Neural progenitor cell (in vitro differentiated cells): ENCODE measurements around the gene MVK. TPM values are rescaled to one million over a fixed set of nuclear protein-coding genes. Genes with fewer than 3 reads are reported as not detected.

Experiments
- DNase-seq: peaks from one replicate; pipeline ENCODE4 v3.0.0-alpha.2; 2016; ENCODE audit warnings: low spot score
- H2AFZ ChIP-seq: fragments of 200-600 bp; sonication (generic); replicated peaks from 2 replicates; pipeline ENCODE4 v1.6.1; 2016; ENCODE audit warnings: antibody characterized with exemption
- H3F3A ChIP-seq: fragments of 200-600 bp; sonication (generic); 2 replicates; pipeline ENCODE4 v1.6.1; 2016; ENCODE audit warnings: antibody characterized with exemption, low read depth
- H3K27ac ChIP-seq: fragments of 200-600 bp; sonication (generic); 2 replicates; pipeline ENCODE4 v1.5.1; 2016; ENCODE audit warnings: mild to moderate bottlenecking
- H3K27me3 ChIP-seq: fragments of 200-600 bp; sonication (generic); 2 replicates; pipeline ENCODE4 v1.6.1; 2016; ENCODE audit warnings: mild to moderate bottlenecking, moderate library complexity
- H3K36me3 ChIP-seq: fragments of 200-600 bp; sonication (generic); 2 replicates; pipeline ENCODE4 v1.5.1; 2016
- H3K4me1 ChIP-seq: fragments of 200-600 bp; sonication (generic); 2 replicates; pipeline ENCODE4 v1.6.1; 2016; ENCODE audit warnings: mixed run types
- H3K4me2 ChIP-seq: fragments of 200-600 bp; sonication (generic); 2 replicates; pipeline ENCODE4 v1.6.1; 2016
- H3K4me3 ChIP-seq: fragments of 200-600 bp; sonication (generic); 2 replicates; pipeline ENCODE4 v1.5.1; 2016
- H3K79me2 ChIP-seq: fragments of 200-600 bp; sonication (generic); 2 replicates; pipeline ENCODE4 v1.6.1; 2016; ENCODE audit warnings: low read depth
- H3K9ac ChIP-seq: fragments of 200-600 bp; sonication (generic); 2 replicates; pipeline ENCODE4 v1.6.1; 2016
- H3K9me3 ChIP-seq: fragments of 200-600 bp; sonication (generic); 2 replicates; pipeline ENCODE4 v1.5.1; 2016; ENCODE audit warnings: low read depth
- H4K20me1 ChIP-seq: fragments of 200-600 bp; sonication (generic); 2 replicates; pipeline ENCODE4 v1.6.1; 2016; ENCODE audit warnings: low read depth
- H3K27ac Mint-ChIP-seq: 3 replicates; pipeline ENCODE4 v1.8.0; 2021; ENCODE audit warnings: mixed read lengths
- H3K27me3 Mint-ChIP-seq: 2 replicates; pipeline ENCODE4 v1.8.0; 2022; ENCODE audit warnings: low read depth, mild to moderate bottlenecking, inconsistent platforms, moderate library complexity, mixed read lengths; ENCODE audit not compliant: insufficient read depth
- H3K36me3 Mint-ChIP-seq: 3 replicates; pipeline ENCODE4 v1.8.0; 2021; ENCODE audit warnings: mixed read lengths
- H3K4me1 Mint-ChIP-seq: 3 replicates; pipeline ENCODE4 v1.8.0; 2021; ENCODE audit warnings: mixed read lengths
- H3K4me3 Mint-ChIP-seq: 3 replicates; pipeline ENCODE4 v1.8.0; 2021; ENCODE audit warnings: mild to moderate bottlenecking, moderate library complexity, mixed read lengths
- H3K9me3 Mint-ChIP-seq: 3 replicates; pipeline ENCODE4 v1.8.0; 2020; ENCODE audit warnings: mixed read lengths
- EZH2 ChIP-seq: fragments of 200-600 bp; sonication (generic); IDR thresholded peaks from 2 replicates; pipeline ENCODE4 v1.6.1; 2017; ENCODE audit warnings: antibody characterized with exemption, mild to moderate bottlenecking, moderate library complexity
- EZH2phosphoT487 ChIP-seq: fragments of 200-600 bp; sonication (generic); IDR thresholded peaks from 2 replicates; pipeline ENCODE4 v1.6.1; 2017; ENCODE audit warnings: antibody characterized with exemption
- total RNA-seq: library from RNA; depleted of rRNA; stranded (reverse); fragments of >200 nt; gene quantifications from 2 replicates; pipeline ENCODE4 v1.2.3, GENCODE V29; 2015; ENCODE audit warnings: low replicate concordance
- TF ChIP-seq, protein P1 (sequence below): fragments of 200-600 bp; sonication (generic); IDR thresholded peaks from 2 replicates; pipeline ENCODE4 v1.5.1; 2017; ENCODE audit warnings: antibody characterized with exemption, mild to moderate bottlenecking

MVK gene
- total RNA-seq, 1 donor from 2014 or later, result 8.3 TPM

DNA sequence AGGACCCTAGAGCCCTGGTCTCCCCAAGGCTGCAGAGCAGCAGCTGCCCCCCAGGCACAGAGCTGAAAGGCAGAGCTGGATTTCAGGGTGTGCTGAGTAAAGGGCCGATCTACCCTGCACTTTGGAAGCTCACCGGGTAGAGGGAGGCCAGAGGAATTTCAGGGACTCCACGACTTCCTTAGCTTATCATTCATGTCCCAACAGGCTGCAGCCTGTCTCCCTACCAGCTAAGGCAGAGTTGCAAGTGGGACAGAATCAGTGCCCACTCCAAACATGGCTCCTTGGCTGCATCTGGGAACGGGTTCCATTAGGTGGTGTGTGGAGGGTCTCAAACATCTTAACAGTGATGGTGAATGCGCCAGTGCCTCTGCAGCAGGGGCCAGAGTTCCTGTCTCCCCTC lies 27.8 kb upstream of the MVK start:
- Histone ChIP-seq H2AFZ (no peak overlapping the region), H3K9ac (no peak overlapping the region), H3K9me3 (no peaks in the 10 kb centered on the region), H3K4me2 (no peak overlapping the region), H4K20me1 (no peaks in the 10 kb centered on the region), H3K4me3 (no peak overlapping the region), H3K27ac (no peak overlapping the region), H3K4me1 (peaks cover 15% of the 10 kb centered on the region), H3K36me3 (no peaks in the 10 kb centered on the region), H3K27me3 (no peaks in the 10 kb centered on the region), H3K79me2 (no peaks in the 10 kb centered on the region), H3F3A (peaks cover 5% of the 10 kb centered on the region)
- Mint-ChIP-seq H3K36me3 (no peaks in the 10 kb centered on the region), H3K4me1 (peaks cover 25% of the 10 kb centered on the region), H3K27me3 (peaks cover 22% of the 10 kb centered on the region), H3K4me3 (no peak overlapping the region), H3K9me3 (no peaks in the 10 kb centered on the region), H3K27ac (no peak overlapping the region)
- no peak for DNase-seq
- no peak for TF ChIP-seq EZH2
- no peak for TF ChIP-seq EZH2phosphoT487

DNA sequence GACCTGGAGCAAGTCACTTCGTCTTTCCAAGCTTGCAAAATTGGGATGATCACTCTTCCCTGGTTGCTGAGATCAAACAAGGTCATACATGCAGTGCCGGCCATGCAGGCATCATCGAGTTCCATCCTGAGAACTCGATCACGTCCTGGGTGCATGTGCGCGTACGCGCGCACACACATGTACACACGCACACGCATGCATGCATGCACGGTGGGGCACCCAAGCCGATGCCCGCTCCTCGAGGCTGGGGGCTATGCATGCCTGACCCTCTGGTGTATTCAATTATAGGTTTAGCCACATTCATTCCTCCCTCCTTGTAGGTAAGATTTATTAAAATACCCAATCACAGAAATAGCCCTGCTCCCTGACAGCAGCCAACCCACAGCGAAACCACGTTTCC lies 26.3 kb upstream of the MVK start:
- TF ChIP-seq EZH2phosphoT487 (no peak), EZH2 (no peak)
- TF ChIP-seq, protein P1, sequence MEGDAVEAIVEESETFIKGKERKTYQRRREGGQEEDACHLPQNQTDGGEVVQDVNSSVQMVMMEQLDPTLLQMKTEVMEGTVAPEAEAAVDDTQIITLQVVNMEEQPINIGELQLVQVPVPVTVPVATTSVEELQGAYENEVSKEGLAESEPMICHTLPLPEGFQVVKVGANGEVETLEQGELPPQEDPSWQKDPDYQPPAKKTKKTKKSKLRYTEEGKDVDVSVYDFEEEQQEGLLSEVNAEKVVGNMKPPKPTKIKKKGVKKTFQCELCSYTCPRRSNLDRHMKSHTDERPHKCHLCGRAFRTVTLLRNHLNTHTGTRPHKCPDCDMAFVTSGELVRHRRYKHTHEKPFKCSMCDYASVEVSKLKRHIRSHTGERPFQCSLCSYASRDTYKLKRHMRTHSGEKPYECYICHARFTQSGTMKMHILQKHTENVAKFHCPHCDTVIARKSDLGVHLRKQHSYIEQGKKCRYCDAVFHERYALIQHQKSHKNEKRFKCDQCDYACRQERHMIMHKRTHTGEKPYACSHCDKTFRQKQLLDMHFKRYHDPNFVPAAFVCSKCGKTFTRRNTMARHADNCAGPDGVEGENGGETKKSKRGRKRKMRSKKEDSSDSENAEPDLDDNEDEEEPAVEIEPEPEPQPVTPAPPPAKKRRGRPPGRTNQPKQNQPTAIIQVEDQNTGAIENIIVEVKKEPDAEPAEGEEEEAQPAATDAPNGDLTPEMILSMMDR, result no peak
- no peak overlapping the region for H3K27ac Mint-ChIP-seq
- H3K79me2 ChIP-seq, result no peaks in the 10 kb centered on the region

DNA sequence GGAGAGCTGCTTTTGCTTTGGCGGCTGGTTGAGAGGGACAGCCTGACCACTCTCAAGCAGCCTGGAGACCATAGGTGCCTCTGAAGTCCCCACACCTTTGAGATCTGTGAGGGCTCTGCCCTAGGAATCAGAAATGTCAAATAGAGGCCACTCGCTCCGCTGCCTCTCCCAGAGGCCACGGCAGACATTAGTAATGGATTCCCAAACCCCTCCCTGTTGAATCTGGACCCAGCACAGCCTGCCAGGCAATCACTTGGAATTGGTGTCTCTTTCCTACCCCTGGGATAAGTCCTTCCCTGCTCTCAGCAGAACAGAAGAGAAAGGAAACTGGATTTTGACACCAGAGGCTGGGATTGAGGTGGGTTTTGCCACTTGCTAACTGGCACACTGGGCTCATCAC lies 25.3 kb upstream of the MVK start:
- H3K9me3 Mint-ChIP-seq, result no peaks in the 10 kb centered on the region
- peaks cover 27% of the 10 kb centered on the region for H3K4me1 Mint-ChIP-seq
- DNase-seq, result no peak
- H2AFZ ChIP-seq, result no peak overlapping the region
- no peak overlapping the region for H3K27ac ChIP-seq
- no peak overlapping the region for H3K4me3 Mint-ChIP-seq
- peaks cover 19% of the 10 kb centered on the region for H3K27me3 Mint-ChIP-seq
- H3K27me3 ChIP-seq, result no peaks in the 10 kb centered on the region
- no peaks in the 10 kb centered on the region for H3K36me3 ChIP-seq
- TF ChIP-seq EZH2phosphoT487 (no peak), EZH2 (no peak)
- TF ChIP-seq, protein P1, result no peak
- no peaks in the 10 kb centered on the region for H4K20me1 ChIP-seq
- H3K9ac ChIP-seq, result no peak overlapping the region
- no peak overlapping the region for H3K27ac Mint-ChIP-seq
- peaks cover 5% of the 10 kb centered on the region for H3F3A ChIP-seq
- no peaks in the 10 kb centered on the region for H3K79me2 ChIP-seq
- H3K36me3 Mint-ChIP-seq, result no peaks in the 10 kb centered on the region
- no peaks in the 10 kb centered on the region for H3K9me3 ChIP-seq
- H3K4me1 ChIP-seq, result peaks cover 15% of the 10 kb centered on the region
- H3K4me2 ChIP-seq, result no peak overlapping the region
- no peak overlapping the region for H3K4me3 ChIP-seq

More for the DNA sequence above, 26.3 kb upstream of the MVK start:
- Histone ChIP-seq H3K36me3 (no peaks in the 10 kb centered on the region), H4K20me1 (no peaks in the 10 kb centered on the region), H3F3A (peaks cover 5% of the 10 kb centered on the region), H3K4me2 (no peak overlapping the region), H3K4me1 (peaks cover 15% of the 10 kb centered on the region), H3K27ac (no peak overlapping the region), H3K27me3 (no peaks in the 10 kb centered on the region), H2AFZ (no peak overlapping the region), H3K9ac (no peak overlapping the region), H3K4me3 (no peak overlapping the region), H3K9me3 (no peaks in the 10 kb centered on the region)
- Mint-ChIP-seq H3K9me3 (no peaks in the 10 kb centered on the region), H3K4me3 (no peak overlapping the region), H3K27me3 (peaks cover 18% of the 10 kb centered on the region), H3K36me3 (no peaks in the 10 kb centered on the region), H3K4me1 (peaks cover 25% of the 10 kb centered on the region)
- DNase-seq, result no peak

DNA sequence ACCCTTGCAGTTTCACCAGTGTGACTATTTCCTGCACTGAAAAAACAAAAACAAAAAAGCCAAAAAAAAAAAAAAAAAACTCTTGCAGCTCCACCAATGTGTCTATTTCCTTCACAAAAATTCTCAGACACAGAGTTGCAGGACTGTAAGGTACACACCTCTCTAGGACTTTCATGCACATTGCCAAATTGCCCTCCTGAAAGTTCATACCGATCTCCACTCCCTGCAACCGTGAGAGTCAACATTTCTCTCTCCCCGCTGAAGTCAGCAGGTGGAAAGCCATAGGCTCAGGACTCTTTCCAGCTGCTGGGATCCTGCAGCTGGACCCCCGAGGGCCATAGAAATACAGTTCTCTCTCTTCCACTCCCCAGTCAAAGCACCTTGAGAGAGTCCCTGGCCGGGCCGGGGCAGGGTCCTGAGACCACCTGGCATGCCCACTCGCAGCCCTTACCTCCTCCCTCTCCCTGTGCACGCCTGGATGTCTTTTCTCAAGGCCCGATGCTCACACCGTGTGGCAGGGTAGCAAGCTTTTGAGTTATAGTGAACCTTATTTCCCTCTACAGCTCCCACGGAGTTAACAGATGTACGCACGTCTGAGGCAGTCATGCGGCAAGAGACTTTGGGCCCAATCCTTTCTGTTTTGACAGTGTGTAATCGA lies 23.9 kb upstream of the MVK start:
- Mint-ChIP-seq H3K36me3 (no peaks in the 10 kb centered on the region), H3K4me3 (no peak overlapping the region), H3K4me1 (peaks cover 36% of the 10 kb centered on the region), H3K27ac (peak overlapping the region; percentile 19), H3K9me3 (no peaks in the 10 kb centered on the region), H3K27me3 (peaks cover 15% of the 10 kb centered on the region)
- H3K27me3 ChIP-seq, result no peaks in the 10 kb centered on the region
- H3K4me1 ChIP-seq, result peaks cover 15% of the 10 kb centered on the region
- no peak overlapping the region for H3K4me3 ChIP-seq
- H3K79me2 ChIP-seq, result no peaks in the 10 kb centered on the region
- peak; percentile 12 for DNase-seq
- no peaks in the 10 kb centered on the region for H3K9me3 ChIP-seq
- H3K27ac ChIP-seq, result no peak overlapping the region
- no peaks in the 10 kb centered on the region for H3K36me3 ChIP-seq
- H3K4me2 ChIP-seq, result no peak overlapping the region
- H3K9ac ChIP-seq, result no peak overlapping the region
- peaks cover 5% of the 10 kb centered on the region for H3F3A ChIP-seq
- no peak for TF ChIP-seq EZH2phosphoT487
- TF ChIP-seq EZH2, result no peak
- TF ChIP-seq, protein P1, result no peak
- H4K20me1 ChIP-seq, result no peaks in the 10 kb centered on the region
- peak overlapping the region; percentile 52 for H2AFZ ChIP-seq
